Activated CD8-positive, alpha-beta memory T cell treated with anti-CD3 and anti-CD28 coated beads, Interleukin-2, amount 10 ng/mL, durations not matched to agents 7 days and 5 days (primary cell): Measurements from ENCODE around the gene SLC22A6. TPM values are rescaled to one million over a fixed set of nuclear protein-coding genes. Genes with fewer than 3 reads are reported as not detected.

Experiments
- ATAC-seq: fragments of 150-1000 bp; cut with Tn5 transposase; one replicate; pipeline ENCODE4 v1.10.0; 2021; ENCODE audit warnings: moderate library complexity
- CTCF ChIA-PET: fragments of 350-600 bp; sonication (Branson Sonifier 250); formaldehyde crosslinking; loops from one replicate; lab custom pipeline; 2021; ENCODE audit warnings: antibody characterized with exemption; lab: Charles Lee
- DNase-seq: peaks from one replicate; pipeline ENCODE4 v3.0.0-alpha.2; 2020
- H3K27ac Mint-ChIP-seq: one replicate; pipeline ENCODE4 v1.8.0; 2021; ENCODE audit warnings: mild to moderate bottlenecking, mixed read lengths
- H3K27me3 Mint-ChIP-seq: one replicate; pipeline ENCODE4 v1.8.0; 2021; ENCODE audit warnings: mixed read lengths
- H3K36me3 Mint-ChIP-seq: one replicate; pipeline ENCODE4 v1.8.0; 2021; ENCODE audit warnings: mild to moderate bottlenecking, mixed read lengths
- H3K4me1 Mint-ChIP-seq: one replicate; pipeline ENCODE4 v1.8.0; 2021; ENCODE audit warnings: mixed read lengths
- H3K4me3 Mint-ChIP-seq: one replicate; pipeline ENCODE4 v1.8.0; 2021; ENCODE audit warnings: mild to moderate bottlenecking, moderate library complexity, mixed read lengths
- H3K9me3 Mint-ChIP-seq: one replicate; pipeline ENCODE4 v1.8.0; 2022; ENCODE audit warnings: low read depth, mixed read lengths
- total RNA-seq, 2 experiments: library from RNA; stranded (reverse); gene quantifications; one replicate each; pipeline ENCODE4 v1.2.3, GENCODE V29; 2021

The SLC22A6 gene
- total RNA-seq, 2 experiments from 2014 or later: not detected

DNA sequence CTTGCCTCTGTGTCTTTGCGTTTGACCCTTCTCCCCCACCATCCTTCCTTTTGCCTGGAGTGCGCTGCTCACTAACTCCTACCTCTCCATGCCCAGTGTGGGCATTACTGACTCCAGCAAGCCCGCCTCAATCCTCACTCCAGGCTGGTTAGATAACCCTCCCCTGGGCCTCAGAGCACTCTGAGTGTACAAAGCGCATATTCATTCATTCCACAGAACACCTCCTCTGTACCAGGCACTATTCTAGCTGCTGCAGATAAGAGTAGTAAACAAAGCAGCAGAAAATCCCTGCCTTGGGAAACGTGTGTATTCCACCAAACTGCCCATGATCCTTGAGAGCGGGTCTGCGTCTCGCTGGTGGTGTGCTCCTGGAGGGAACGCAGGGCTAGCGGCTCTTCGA lies 27.7 kb upstream of the SLC22A6 start:
- H3K27me3 Mint-ChIP-seq: peaks cover 3% of the 10 kb centered on the region
- no peak overlapping the region for H3K27ac Mint-ChIP-seq
- no peak overlapping the region for H3K4me3 Mint-ChIP-seq
- H3K9me3 Mint-ChIP-seq: no peaks in the 10 kb centered on the region
- ATAC-seq (no peak), DNase-seq (no peak)
- H3K4me1 Mint-ChIP-seq: no peaks in the 10 kb centered on the region
- no peaks in the 10 kb centered on the region for H3K36me3 Mint-ChIP-seq
- CTCF ChIA-PET: interaction anchor here (1.1 kb wide), 1 partner anchor 106 kb away, joined by 4 read pairs; no protein-coding TSS in a partner anchor

DNA sequence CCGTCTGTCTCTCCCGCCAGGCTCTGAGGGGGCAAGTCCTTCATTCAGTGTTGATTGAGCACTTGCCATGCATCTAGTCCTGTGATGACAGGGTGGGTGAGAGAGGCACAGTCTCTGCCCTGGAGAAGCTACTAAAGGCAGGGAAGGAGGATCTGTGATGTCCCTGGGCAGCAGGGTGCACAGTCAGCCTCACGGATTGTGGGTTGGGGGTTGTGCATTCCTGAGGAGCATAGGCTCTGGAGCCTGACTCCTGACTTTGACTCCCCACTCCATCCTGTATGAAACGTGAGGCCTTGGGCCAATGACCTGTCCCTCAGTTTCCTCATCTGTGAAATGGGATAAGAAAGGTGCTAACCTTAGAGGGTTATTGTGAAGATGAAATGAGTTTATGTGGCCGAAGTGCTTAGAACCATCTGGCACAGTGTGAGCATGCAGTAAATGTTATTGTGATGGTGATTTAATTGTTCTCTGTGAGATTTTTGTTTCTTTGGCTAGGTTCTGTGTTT lies 26.2 kb upstream of the SLC22A6 start:
- H3K27me3 Mint-ChIP-seq: peaks cover 3% of the 10 kb centered on the region
- CTCF ChIA-PET: no interaction called here
- H3K9me3 Mint-ChIP-seq: no peaks in the 10 kb centered on the region
- H3K27ac Mint-ChIP-seq: no peak overlapping the region
- H3K36me3 Mint-ChIP-seq: no peaks in the 10 kb centered on the region
- ATAC-seq (no peak), DNase-seq (no peak)
- no peak overlapping the region for H3K4me3 Mint-ChIP-seq
- no peaks in the 10 kb centered on the region for H3K4me1 Mint-ChIP-seq

DNA sequence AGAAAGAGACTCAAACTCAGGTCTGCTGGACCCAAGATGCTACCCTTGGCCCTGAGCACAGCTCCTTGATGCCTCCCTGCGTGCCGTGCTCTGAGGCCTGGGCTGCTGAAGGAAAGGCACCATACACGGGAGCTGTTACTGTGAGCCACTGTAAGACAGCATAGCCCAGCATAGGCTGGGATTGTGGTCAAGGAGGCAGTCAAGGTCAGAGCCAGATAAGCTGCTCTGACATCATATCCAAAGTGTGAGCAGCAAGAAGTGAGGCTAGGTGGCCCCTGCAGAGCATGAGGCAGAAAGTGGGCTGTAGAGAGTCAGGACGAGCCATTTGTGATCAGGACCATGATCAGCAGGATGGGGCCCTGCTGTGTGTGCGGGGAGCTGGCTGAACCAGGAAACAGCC lies 23.2 kb upstream of the SLC22A6 start:
- CTCF ChIA-PET: interaction anchor here (0.7 to 3.9 kb wide), 4 partner anchors 16 to 102 kb away, joined by 3 to 21 read pairs (median 6); no protein-coding TSS in a partner anchor

DNA sequence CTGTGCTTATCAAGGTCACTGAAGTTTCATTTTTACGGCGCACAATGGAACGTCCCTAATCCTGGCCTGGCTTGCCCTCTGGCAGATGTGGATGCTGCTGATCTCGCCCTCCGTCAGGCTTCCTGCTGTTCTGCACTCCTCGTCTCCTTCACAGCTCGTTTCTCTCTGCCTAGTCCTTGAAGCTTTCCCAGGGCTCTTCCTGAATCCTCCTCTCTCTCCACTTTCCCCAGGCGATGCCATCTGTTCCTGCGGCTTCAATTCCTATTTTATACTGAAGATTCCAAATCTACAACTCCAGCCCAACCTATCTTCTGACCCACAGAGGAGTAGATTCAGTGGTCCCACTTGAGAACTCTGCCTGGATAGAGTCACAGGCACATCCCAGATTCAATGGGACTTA lies 16.7 kb upstream of the SLC22A6 start:
- no peaks in the 10 kb centered on the region for H3K9me3 Mint-ChIP-seq
- no peaks in the 10 kb centered on the region for H3K4me1 Mint-ChIP-seq
- H3K27me3 Mint-ChIP-seq: peaks cover 7% of the 10 kb centered on the region
- ATAC-seq (no peak), DNase-seq (no peak)
- H3K4me3 Mint-ChIP-seq: no peak overlapping the region
- CTCF ChIA-PET: interaction anchor here (1.5 kb wide), 1 partner anchor 96 kb away, joined by 5 read pairs; no protein-coding TSS in a partner anchor
- H3K36me3 Mint-ChIP-seq: no peaks in the 10 kb centered on the region
- no peak overlapping the region for H3K27ac Mint-ChIP-seq

More for the DNA sequence above, 23.2 kb upstream of the SLC22A6 start:
- Mint-ChIP-seq H3K27me3 (peaks cover 7% of the 10 kb centered on the region), H3K36me3 (no peaks in the 10 kb centered on the region), H3K4me3 (no peak overlapping the region), H3K4me1 (no peaks in the 10 kb centered on the region), H3K9me3 (no peaks in the 10 kb centered on the region), H3K27ac (no peak overlapping the region)
- no peak for ATAC-seq
- no peak for DNase-seq

DNA sequence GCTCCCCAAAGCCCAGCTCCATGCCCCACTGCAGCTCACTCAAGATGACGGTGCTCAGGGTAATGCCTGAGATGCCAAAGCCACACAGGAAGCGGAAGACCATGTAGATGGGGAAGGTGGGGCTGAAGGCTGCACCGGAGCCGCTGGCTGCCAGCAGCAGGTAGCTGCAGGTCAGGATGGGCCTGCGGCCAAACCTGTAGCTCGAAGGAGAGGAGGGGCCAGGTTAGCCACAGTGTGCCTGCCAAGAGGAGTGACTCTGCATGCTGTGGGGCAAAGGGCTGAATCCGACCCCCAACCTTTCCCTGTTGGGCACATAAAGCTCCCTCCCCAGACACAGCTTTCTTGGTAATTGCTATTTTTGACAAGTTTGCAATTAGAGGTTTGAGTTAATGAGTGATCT lies 14.9 kb upstream of the SLC22A6 start:
- no peaks in the 10 kb centered on the region for H3K4me1 Mint-ChIP-seq
- no peak for ATAC-seq
- DNase-seq: no peak
- H3K4me3 Mint-ChIP-seq: no peak overlapping the region
- H3K36me3 Mint-ChIP-seq: no peaks in the 10 kb centered on the region
- CTCF ChIA-PET: interaction anchor here (1.7 kb wide), 1 partner anchor 94 kb away, joined by 4 read pairs; no protein-coding TSS in a partner anchor
- H3K27ac Mint-ChIP-seq: no peak overlapping the region
- no peaks in the 10 kb centered on the region for H3K9me3 Mint-ChIP-seq
- H3K27me3 Mint-ChIP-seq: peaks cover 5% of the 10 kb centered on the region

DNA sequence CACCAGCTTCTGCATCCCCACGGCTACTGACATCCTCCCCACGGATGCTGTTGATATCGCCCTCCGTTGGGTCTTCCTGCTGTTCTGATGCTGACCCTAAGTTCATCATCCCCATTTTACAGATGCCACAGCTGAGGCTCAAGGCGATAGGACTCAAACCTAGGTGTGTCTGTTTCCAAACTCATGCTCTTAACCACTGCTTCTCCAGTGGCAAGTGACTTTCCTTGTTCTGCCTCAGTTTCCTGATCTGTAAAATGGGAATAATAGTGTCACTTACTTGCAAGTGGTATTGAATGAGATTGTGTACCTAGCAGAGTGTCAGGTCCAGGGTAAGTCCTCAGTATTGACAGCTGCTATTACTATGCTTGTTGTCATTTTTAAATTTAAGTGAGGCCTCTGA lies 14.4 kb upstream of the SLC22A6 start:
- DNase-seq (no peak), ATAC-seq (no peak)
- no peaks in the 10 kb centered on the region for H3K4me1 Mint-ChIP-seq
- CTCF ChIA-PET: interaction anchor here (1.7 kb wide), 1 partner anchor 93 kb away, joined by 4 read pairs; no protein-coding TSS in a partner anchor
- no peak overlapping the region for H3K27ac Mint-ChIP-seq
- H3K4me3 Mint-ChIP-seq: no peak overlapping the region
- peaks cover under 1% of the 10 kb centered on the region for H3K27me3 Mint-ChIP-seq
- no peaks in the 10 kb centered on the region for H3K36me3 Mint-ChIP-seq
- H3K9me3 Mint-ChIP-seq: no peaks in the 10 kb centered on the region

DNA sequence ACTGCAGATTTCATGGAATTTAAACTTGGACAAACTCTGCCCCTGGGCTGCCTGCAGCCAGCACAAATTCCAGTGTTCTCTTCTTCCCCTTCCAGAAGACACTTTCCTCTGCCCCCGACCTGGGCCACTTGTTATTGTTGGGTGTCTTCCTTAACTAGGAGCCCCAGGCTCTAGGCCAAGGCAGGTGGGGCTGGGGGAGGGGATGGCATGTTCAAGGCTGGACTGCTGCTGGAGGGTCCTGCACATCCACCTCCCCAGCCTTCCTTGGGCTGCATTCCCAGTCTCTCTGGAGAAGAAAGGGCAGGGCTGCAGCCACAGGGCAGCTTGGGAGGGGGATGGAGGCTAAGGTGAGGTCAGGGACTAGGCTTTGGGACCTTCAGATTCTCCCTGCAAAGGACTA lies 11.5 kb upstream of the SLC22A6 start:
- no peak for ATAC-seq
- Mint-ChIP-seq H3K4me3 (no peak overlapping the region), H3K4me1 (no peaks in the 10 kb centered on the region), H3K27me3 (peaks cover 9% of the 10 kb centered on the region), H3K27ac (no peak overlapping the region), H3K36me3 (no peaks in the 10 kb centered on the region), H3K9me3 (no peaks in the 10 kb centered on the region)
- DNase-seq: no peak
- CTCF ChIA-PET: no interaction called here

DNA sequence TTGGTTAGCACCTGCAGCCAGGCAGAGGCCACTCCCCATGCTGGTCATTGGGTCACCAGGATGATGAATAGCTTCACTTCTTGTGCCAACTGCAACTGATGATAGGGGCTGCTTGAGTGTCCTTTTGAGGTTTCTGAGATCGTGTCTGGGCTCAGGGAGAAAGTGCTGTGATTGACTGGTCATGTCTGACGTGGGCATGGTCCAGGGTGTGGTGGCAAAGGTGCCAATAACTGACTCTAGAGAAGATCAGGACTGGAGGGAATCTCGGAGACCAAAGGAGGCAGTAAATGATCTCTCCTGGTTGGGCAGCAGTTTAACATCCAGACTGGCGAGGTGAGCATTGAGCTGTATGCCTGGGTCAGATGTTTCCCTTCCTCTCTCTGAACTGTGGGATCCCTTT lies 10.0 kb upstream of the SLC22A6 start:
- CTCF ChIA-PET: interaction anchor here (1.6 kb wide), 1 partner anchor 41 kb away, joined by 3 read pairs; no protein-coding TSS in a partner anchor
- no peak for DNase-seq
- Mint-ChIP-seq H3K9me3 (no peaks in the 10 kb centered on the region), H3K36me3 (no peaks in the 10 kb centered on the region), H3K27me3 (peaks cover 9% of the 10 kb centered on the region), H3K27ac (no peak overlapping the region), H3K4me1 (no peaks in the 10 kb centered on the region), H3K4me3 (no peak overlapping the region)
- ATAC-seq: no peak

DNA sequence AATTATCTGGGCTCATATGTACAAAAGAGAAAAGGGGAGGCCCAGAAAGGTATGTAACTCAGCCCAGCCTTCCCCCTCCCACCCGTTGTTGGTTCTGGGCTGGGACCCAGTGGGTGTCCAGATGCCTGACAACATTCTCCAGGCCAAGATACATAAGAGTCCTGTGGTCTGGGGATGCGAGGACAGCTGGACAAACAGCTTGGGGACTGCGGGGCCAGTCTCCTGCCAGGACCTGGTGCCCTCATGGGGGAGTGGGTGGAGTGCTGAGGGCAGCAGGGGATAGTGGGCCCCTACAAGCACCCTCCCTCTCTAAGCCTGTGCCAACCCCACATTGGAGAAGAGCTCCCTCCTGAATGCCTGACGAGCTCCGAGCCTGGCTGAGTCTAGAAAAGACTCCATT lies 3.5 kb upstream of the SLC22A6 start:
- Mint-ChIP-seq H3K4me3 (no peak overlapping the region), H3K4me1 (no peaks in the 10 kb centered on the region), H3K36me3 (no peaks in the 10 kb centered on the region), H3K27ac (no peak overlapping the region), H3K27me3 (peaks cover 9% of the 10 kb centered on the region), H3K9me3 (no peaks in the 10 kb centered on the region)
- no peak for ATAC-seq
- no peak for DNase-seq
- CTCF ChIA-PET: no interaction called here

DNA sequence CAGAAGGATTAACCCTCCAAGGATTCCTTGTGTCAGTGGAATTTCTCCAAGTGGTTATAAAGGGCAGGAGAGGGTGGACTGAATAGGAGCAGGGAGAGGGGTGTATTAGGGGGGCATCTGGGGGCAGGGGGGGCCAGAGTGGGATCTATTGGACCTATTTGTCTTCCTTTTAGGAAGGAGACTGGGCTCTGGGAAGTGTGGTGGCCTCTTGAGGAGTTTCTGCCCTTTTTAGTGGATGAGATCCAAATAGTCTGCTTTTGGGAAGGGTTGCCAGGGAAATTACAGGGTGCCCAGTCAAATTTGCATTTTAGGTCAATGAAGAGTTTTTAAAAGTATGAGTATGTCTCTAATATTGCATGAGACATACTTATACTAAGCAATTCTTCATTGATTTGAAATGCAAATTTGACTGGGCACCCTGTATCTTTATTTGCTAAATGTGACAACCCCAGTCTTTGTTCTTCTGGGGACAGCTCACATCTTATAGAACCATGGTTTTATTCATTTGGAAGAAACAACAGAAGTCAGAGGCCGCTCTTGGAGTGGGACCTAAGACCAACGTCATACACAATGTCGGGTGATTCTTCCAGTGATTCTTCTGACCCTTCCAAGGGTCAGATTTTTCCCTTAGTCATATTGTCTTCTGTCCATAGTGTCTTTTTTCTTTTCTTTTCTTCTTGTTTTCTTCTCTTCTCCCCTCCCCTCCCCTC lies 429 bp upstream of the SLC22A6 start:
- no peak overlapping the region for H3K27ac Mint-ChIP-seq
- H3K4me3 Mint-ChIP-seq: no peak overlapping the region
- H3K27me3 Mint-ChIP-seq: peaks cover 4% of the 10 kb centered on the region
- H3K36me3 Mint-ChIP-seq: no peaks in the 10 kb centered on the region
- ATAC-seq: no peak
- CTCF ChIA-PET: no interaction called here
- H3K9me3 Mint-ChIP-seq: no peaks in the 10 kb centered on the region
- no peaks in the 10 kb centered on the region for H3K4me1 Mint-ChIP-seq
- DNase-seq: no peak

DNA sequence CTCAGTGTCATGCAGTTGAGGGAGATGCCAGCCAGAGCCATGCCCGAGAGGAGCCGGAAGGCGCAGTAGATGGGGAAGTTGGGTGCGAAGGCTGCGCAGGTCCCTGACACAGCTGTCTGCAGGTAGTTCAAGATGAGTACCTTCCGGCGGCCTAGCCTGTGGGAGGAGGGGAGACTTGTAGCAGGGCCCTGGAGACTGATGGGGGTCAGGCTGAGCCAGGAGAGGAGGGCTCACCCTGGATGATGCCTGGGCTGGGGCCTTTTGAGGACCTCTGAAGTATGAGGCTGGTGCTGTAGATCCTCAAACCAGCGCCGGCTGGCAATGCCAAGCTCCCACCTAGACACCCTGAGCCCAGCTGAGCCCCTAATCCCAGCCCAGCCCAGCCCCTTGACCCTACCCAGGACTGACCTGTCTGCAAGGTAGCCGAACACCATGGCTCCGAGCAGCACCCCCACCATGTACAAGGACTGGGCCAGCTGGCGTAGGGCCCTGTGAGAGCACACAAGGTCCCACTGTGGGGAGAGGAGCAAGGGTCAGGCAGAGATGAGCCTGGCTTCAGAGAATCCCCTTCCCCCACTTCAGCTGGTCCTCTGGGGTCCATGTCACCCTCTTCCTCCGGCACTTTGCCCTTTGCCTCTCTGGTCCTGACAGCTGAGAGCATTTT lies 1.1 kb downstream of the SLC22A6 start:
- Mint-ChIP-seq H3K27ac (no peak overlapping the region), H3K9me3 (no peaks in the 10 kb centered on the region)

DNA sequence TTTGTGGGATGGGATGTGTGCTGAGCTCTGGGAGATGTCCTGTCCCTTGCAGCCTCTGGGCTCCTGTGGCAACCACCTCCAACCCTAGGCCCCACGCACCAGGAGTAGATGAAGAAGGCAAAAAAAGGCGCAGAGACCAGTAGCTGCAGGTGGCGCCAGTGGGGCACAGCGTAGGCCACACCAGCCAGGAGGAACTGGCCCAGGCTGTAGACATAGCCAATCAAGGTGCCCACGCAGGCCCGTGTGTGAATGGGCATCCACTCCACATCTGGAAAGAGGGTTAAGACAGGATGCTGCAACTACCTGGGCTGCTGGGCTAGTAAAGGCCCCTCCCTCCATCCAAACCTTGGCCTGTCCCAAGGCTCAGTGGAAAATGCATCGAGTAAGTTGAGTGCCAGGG lies 3.0 kb downstream of the SLC22A6 start:
- Mint-ChIP-seq H3K4me1 (no peaks in the 10 kb centered on the region), H3K27ac (no peak overlapping the region), H3K9me3 (no peaks in the 10 kb centered on the region), H3K36me3 (no peaks in the 10 kb centered on the region), H3K4me3 (no peak overlapping the region), H3K27me3 (peaks cover 2% of the 10 kb centered on the region)
- CTCF ChIA-PET: interaction anchor here (0.8 to 0.9 kb wide), 2 partner anchors 42 to 76 kb away, joined by 3 to 4 read pairs; no protein-coding TSS in a partner anchor
- ATAC-seq (no peak), DNase-seq (no peak)

More for the DNA sequence above, 1.1 kb downstream of the SLC22A6 start:
- DNase-seq (no peak), ATAC-seq (no peak)
- H3K4me3 Mint-ChIP-seq: no peak overlapping the region
- no peaks in the 10 kb centered on the region for H3K36me3 Mint-ChIP-seq
- CTCF ChIA-PET: no interaction called here
- H3K4me1 Mint-ChIP-seq: no peaks in the 10 kb centered on the region
- peaks cover 4% of the 10 kb centered on the region for H3K27me3 Mint-ChIP-seq

DNA sequence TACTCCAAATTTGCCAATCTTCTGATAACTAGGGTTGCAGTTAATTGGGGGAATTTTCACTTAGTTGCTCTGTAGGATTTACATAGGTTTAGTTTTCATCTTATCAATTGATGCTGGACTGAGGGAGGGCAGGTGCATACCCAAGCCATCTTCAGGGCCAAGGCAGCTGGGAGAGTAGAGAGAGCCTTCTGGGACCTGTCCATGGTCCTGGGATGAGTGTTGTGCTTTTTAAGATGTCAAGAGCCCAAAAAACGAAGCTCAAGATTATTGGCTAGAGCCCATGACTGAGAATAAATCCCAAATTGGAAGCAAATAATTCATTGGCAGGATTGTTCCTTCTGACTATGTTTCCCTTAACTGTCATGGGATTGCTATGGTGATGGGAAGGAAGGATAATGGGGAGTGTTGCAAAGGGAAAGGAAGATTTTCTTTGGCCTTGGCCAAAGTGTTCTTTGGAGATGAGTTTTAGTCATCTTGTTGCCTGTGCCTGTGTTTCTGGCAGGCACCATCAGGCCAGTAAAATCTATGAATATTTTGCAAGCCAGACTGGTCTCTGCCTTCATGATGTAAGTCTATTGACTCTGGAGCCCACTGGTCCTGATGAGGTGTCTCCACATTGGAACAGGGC lies 4.5 kb downstream of the SLC22A6 start:
- Mint-ChIP-seq H3K4me3 (no peak overlapping the region), H3K27me3 (no peaks in the 10 kb centered on the region)
- CTCF ChIA-PET: no interaction called here

More for the DNA sequence above, 4.5 kb downstream of the SLC22A6 start:
- Mint-ChIP-seq H3K27ac (no peak overlapping the region), H3K36me3 (no peaks in the 10 kb centered on the region), H3K4me1 (no peaks in the 10 kb centered on the region), H3K9me3 (no peaks in the 10 kb centered on the region)
- no peak for ATAC-seq
- no peak for DNase-seq
